ENCODE data around the gene LIM2.

The LIM2 gene

DNA sequence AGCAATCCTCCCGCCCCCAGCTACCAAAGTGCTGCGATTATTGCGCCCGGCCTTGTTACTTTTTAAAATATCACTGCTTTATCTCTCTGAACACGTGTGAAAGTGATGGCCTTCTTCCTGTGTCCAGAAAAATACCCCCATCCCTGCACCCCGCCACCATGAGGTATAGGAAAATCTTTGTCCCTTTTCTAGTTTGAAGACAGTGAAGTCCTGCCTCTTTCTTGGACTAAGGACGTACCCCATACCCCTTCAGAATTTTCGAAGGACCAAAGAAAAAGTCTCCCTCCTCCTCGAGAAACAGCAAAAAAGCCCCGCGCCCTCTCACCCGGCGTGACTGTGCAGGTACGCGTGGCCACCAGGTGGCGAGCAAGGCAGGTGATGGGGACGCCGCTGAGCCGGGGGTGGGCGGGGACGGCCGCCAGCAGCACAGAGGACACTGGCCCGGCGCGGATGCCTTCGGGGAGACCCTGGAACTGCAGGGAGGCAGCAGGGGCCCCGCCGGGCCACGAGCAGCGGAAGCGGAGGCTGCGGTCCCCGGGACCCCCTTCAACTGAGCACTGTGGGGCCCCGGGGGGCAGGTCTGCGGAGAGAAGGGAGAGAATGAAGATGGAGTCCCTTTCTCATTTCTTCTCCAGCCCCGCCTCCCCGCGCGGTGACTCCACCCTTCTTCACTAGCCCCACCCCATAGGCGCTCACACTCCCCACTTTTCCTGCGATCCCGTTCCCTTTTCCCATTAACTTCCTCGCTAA is 49.0 kb downstream of the LIM2 start:
- DNase-seq: peak; percentile 92

DNA sequence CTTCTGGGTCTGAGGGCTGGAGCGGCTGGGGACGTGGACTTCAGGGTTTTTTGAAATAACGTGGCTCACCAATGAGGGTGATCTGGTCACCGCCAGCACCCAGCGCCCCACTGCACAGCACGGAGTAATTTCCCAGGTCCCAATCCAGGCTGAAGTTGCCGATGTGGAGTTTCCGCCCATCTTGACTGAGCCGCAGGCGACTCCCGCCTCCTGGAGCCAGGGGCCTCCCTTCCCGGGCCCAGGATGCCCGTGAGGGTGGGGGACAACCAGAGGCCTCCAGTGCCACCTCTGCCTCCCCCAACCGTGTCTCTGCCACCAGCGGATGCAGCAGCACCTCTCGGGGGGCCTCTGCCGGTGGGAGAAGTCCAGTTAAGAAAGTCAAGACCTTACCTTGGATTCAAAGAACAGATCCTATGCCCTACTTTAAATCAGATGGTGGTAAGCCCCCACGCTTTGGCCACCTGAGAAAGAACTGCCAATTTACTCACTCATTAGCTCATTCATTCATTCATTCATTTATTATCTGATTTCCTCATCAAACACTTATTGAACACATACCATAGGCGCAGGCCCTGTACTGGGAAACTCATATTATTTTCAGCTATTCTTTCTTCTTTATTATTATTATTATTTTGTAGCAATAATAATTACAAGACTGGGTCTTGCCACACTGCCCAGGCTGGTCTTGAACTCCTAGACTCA is 49.8 kb downstream of the LIM2 start:
- DNase-seq: no peak

DNA sequence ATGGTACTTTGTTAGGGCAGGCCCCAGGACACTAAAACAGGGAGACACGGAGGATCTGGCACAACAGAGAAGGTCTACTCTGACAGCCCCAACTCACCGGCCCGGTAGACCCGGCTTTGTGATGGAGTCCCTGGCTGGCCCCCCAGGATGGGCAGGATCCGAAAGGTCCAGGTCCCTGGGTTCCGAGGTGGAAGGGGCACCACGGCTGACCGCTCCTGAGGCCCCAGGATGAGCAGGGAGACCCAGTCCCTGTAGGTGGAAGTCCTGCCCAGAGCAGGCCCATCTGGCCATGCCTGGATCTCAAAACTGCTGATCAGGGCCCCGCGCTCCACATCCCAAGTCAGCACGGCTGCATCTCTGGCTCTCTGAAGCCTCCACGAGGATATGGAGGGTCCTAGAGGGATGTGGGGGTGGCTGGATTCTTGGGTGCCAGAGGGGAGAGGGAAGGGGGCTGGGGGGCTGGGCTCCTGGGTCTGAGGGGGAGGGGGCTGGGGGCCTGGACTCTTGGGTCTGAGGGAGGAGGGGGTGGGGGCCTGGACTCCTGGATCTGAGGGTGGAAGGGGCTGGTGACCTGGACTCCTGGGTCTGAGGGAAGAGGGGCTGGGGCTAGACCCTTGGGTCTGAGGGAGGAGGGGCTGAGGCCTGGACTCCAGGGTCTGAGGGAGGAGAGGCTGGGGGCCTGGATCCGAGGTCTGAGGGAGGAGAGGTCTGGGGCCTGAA is 50.5 kb downstream of the LIM2 start:
- no peak for DNase-seq

GRCh38 chr19:51333836-51334460 is 53.8 kb downstream of the LIM2 start:
- DNase-seq: no peak

- no peak for DNase-seq
Observed at GRCh38 chr19:51331716-51332115, 56.1 kb downstream of the LIM2 start.

GRCh38 chr19:51331193-51331592 is 56.6 kb downstream of the LIM2 start:
- DNase-seq: no peak

GRCh38 chr19:51330366-51330765 is 57.4 kb downstream of the LIM2 start:
- no peak for DNase-seq
